GM18951 (cell line): ENCODE data around the gene DZANK1.
"Not testable (repeated sequence)": the region's sequence is repeated elsewhere in the genome, so short reads cannot be mapped to it uniquely, and the experiment has no call there.

Experiments
- POLR2A ChIP-seq: IDR thresholded peaks from 4 replicates; pipeline ENCODE4 v1.6.1; 2011; ENCODE audit warnings: mild to moderate bottlenecking; ENCODE audit not compliant: insufficient read length, insufficient read depth; ENCODE audit errors: extremely low read depth
- in situ Hi-C: fragments of 300-500 bp; cut with MboI; formaldehyde crosslinking; loops from one replicate; pipeline ENCODE4 v1.12.0; 2022; ENCODE audit warnings: low sequenced_read_pairs, mixed read lengths, inconsistent platforms; ENCODE audit not compliant: unreplicated experiment

DZANK1 gene

DNA sequence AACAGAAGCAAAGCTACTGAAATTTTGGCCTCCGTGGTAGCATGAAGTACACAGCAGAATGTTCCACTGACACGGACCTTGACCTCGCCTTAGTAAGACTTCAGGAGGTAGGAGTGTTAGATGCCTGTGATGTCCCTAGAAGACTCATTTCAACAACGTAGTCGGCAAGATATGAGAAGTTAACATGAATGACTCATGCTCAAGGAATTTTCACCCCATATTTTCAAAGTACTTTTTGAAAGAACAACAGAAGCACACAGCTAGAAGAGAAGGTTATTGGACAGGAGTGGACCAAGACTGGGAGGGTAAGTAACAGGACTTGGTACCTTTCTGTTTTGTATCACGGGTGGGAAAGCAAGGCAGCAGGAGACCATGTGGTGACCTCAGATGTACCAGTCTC lies 78.0 kb downstream of the DZANK1 start:
- TF ChIP-seq POLR2A = no peak
- in situ Hi-C loops = no loop called here

DNA sequence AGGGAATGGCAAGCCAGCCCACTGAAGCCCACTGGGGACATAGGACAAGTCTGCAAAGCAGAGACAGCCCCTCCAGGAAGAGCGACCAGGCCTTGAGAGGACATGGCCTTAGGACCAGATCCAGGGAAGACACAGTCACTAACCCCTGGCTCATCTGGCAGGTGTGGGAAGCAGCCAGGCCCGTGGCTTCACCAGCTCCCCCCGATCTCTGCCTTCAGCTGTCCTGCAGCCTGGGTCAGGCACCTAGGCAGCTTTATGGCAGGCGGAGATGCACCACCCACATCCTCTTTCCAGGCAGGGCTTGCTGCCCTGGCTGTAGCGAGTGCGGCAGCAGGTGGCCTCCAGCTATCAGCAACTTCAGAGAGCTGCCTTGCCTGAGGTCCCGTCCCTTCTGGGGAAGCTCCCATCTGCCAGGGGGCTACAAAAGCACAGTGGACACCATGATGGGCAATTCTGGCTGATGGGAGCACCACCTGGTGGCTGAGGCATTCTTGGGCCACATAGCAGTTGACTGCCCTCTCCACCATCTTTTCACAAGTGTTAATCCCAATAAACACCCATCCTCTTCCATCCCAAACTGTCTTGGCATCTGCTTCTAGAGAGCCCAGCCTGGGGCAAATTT lies 85.8 kb downstream of the DZANK1 start:
- in situ Hi-C loops = no loop called here

DNA sequence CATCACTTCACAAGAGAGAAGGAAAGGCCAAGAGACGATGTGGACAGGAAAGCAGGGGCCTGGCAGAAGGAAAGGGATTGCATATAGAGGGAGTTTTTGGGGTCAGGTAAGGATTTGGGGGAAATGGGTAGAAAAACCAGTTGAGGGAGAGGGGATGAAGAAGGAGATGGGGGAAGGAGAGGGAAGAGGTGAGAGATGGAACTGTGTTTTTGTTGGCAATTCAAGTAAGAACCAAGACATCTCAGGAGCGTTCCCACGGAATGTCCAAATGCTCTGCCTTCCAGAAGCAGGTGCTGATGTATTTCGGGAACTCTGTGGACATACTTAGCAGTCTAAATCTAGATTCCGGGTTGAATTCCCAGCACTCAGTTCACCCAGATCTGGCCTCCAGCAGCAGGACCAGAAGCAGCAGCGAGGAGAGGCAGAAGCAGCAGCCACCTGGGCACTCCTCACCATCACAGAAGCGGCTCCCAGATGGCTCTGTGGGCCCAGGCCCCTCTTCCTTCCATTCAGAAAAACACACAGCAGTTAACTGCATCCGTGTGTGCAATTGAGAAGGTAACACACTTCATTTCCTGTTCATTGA lies 88.8 kb downstream of the DZANK1 start:
- no peak for TF ChIP-seq POLR2A
- in situ Hi-C loops = no loop called here

More for the DNA sequence above, 85.8 kb downstream of the DZANK1 start:
- no peak for TF ChIP-seq POLR2A

DNA sequence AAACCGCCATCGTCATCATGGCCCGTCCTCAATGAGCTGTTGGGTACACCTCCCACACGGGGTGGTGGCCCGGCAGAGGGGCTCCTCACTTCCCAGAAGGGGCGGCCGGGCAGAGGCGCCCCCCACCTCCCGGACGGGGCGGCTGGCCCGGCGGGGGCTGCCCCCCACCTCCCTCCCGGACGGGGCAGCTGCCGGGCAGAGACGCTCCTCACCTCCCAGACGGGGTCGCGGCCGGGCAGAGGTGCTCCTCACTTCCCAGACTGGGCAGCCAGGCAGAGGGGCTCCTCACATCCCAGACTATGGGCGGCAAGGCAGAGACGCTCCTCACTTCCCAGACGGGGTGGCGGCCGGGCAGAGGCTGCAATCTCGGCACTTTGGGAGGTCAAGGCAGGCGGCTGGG lies 91.3 kb downstream of the DZANK1 start:
- in situ Hi-C loops = not testable (repeated sequence)

DNA sequence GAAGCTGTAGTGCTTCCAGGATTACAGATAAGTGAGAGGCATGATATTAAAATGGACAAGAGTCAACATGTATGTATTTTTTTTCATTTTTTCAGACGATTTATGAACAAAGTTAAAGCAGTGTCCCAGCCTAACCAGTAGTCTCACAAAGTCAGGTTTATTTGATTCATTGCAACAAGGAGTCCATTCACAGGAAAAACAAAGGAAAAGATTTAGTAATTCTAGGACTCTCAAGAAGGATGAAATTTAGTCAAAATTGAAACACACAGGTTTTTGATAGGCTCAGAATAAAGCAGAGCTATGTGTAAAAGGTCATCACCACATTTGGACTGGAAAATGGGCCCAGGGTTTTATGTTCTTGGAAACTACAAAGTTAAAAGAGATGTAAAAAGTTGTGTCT lies 94.5 kb downstream of the DZANK1 start:
- no peak for TF ChIP-seq POLR2A
- in situ Hi-C loops = no loop called here

DNA sequence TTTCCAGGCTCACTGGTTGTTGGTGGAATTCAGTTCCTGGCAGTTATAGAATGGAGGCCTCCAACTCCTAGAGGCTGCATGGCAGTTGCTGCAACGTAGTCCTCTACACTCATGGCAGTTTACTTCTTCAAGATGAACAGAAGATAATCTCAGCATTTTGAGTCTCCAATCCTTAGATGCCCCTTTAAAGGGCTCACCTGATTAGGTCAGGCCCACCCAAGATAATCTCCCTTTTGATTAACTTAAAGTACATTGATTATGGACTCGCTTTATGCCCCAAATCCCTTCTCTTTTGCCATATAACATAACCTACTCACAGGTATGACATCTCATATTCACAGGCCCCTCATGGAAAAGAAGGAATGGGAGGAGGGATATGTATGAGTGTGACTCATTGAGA lies 102.1 kb downstream of the DZANK1 start:
- in situ Hi-C loops = no loop called here
- no peak for TF ChIP-seq POLR2A

DNA sequence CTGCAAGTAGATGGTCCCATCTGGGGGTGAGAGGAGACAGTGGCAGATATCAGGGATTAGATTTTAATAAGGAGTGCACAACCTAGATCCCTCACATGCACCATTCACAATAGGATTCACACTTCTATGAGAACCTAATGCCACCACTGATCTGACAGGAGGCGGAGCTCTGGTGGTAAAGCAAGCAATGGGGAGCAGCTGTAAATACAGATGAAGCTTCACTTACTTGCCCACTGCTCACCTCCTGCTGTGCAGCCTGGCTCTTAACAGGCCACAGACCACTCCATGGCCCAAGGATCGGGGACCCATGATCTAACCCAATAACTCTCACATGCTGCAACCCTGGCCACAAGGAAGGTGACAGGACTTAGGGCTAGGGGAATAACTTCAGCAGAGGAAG lies 103.1 kb downstream of the DZANK1 start:
- no peak for TF ChIP-seq POLR2A
- in situ Hi-C loops = no loop called here

DNA sequence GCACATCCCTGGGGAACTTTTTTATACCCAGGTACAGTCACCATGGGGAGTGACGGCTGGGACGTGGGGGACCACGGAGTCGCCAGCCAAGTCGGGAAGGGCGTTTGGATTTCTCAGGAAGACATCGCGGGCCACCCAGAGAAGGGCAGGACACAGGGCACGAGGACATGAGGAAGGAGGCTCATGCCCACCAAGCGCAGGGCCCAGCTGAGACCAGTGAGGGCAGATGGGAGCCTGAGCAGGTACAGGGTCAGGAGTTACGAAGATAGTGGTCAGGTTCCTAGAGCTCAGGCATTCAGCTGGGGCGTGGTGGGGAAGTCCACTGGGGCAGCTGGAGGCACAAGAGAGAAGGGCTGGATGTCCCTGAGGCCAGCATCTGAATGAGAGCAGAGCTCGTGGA lies 103.9 kb downstream of the DZANK1 start:
- in situ Hi-C loops = no loop called here
- TF ChIP-seq POLR2A = no peak

DNA sequence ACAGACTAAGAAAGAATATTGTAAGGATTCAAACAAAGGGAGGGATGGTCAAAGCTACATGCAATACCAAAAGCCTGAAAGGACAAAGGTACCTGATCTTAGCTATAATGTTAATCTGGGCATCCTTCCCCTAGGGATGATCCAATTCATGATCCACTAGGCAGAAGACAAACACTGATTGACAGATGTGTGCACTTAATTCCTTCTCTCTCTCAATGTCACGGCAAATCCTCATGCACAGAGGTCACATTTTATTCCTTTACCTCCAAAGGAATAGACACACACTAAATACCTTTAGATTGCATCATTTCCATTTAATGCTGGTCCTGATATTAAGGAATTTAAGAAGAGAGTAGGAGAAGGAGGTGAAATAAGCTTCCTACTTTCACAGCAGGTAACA lies 105.2 kb downstream of the DZANK1 start:
- in situ Hi-C loops = no loop called here

DNA sequence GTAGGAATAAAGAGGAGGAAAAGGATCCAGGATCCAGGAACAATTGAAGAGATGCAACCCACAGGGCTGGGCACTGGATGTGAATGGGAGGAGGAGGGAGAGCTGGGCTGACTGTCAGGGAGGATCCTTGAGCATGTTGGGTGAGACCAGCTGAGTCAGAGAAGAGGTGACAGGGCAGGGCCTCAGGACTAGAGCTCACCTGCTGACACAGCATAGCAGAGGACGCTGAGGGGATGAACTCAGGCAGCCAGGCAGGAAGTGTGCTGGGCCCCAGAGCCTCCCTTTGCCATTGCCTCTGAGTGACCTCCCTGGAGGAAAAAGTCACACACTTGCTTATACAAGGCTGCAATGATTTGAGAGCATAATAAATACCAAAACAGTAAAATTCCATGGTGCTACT lies 106.2 kb downstream of the DZANK1 start:
- no peak for TF ChIP-seq POLR2A
- in situ Hi-C loops = no loop called here

More for the DNA sequence above, 105.2 kb downstream of the DZANK1 start:
- TF ChIP-seq POLR2A = no peak

DNA sequence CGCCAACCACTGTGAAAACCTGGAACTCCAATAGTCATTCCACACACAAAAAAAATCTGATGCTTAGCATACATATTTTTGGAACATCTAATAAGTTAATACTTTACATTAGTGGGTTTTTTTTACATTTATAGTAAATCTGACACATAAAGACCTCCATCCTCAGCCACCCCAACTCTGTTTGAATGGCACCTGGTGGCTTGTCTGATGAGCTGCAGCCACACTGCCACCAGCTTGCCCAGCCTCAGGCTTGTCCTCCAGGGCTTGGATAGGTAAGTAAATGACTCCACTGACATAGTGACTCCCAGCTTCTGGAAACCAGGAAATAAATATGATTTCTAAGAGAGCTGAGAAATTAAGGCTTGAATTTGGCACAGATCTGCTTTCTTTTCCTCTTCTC lies 107.0 kb downstream of the DZANK1 start:
- in situ Hi-C loops = no loop called here
- TF ChIP-seq POLR2A = no peak

DNA sequence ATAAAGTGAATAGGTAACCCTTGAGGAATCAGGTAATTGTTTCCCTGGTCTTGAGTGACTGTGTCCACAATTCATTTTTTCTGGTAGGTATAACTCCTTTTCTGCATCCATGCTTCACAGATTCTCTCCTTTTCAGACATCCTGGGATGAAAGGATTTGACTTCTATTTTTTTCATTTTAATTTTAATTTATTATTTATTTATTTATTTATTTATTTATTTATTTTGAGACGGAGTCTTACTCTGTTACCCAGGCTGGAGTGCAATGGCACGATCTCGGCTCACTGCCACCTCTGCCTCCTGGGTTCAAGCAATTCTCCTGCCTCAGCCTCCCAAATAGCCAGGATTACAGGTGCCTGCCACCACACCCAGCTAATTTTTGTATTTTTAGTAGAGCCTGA lies 117.1 kb downstream of the DZANK1 start:
- in situ Hi-C loops = not testable (repeated sequence)
